ENCODE data around the gene ADAMTSL2.

The ADAMTSL2 gene

GRCh38 chr9:133499892-133500270 is 34.6 kb upstream of the ADAMTSL2 start:
- ATAC-seq = no peak
- DNase-seq = no peak

- ATAC-seq (no peak), DNase-seq (no peak)
Observed at GRCh38 chr9:133502112-133502511, 32.4 kb upstream of the ADAMTSL2 start.

GRCh38 chr9:133505186-133505830 is 29.2 kb upstream of the ADAMTSL2 start:
- ATAC-seq (no peak), DNase-seq (no peak)

GRCh38 chr9:133505901-133506652 is 28.4 kb upstream of the ADAMTSL2 start:
- DNase-seq (no peak), ATAC-seq (no peak)

- DNase-seq = no peak
- ATAC-seq = no peak
Observed at GRCh38 chr9:133506653-133507038, 27.9 kb upstream of the ADAMTSL2 start.

GRCh38 chr9:133507246-133507965 is 27.1 kb upstream of the ADAMTSL2 start:
- DNase-seq (no peak), ATAC-seq (no peak)

GRCh38 chr9:133508046-133508445 is 26.5 kb upstream of the ADAMTSL2 start:
- no peak for DNase-seq
- ATAC-seq = no peak

DNA sequence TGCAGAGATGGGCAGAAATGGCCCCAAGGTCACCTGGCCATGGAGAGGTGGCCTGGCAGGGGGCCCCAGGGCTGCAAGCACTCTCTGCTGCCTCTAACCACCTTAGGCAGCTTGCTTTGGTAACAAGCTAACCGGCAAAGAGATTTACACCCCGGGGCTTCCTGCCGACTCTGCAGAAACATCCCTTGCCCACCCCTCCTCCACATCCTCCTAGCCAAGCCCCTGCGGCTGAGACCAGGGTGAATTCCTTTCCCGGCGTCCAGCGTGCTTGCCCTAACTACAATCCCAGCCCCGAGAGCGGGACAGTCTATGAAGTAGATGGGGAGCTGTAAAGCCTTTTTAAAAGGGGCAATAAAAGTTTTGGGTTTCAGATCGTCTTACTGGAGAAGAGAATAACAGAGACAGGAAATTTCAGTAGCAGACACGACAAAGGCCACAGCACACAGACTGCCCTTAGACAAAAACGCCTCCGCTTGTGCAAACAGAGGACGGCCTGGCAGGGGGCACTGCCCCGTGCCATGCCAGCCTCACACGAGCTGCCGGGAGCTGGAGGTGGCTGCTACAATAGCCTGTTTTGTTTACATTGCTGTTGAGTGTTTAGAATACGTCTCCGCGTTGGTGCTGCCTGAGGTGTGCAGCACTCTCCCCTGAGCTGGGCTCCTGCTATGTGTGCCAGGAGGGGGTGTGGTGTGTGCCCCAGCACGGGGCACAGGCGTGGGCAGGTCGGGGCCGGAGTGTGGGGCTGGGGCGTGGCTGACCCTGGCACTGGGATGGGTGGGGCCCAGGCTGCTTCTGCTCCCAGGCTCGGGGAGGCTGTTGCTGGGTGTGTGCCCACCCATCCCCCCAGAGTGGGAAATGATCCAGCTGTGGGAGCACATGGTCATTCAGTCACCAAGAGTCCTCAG is 25.1 kb upstream of the ADAMTSL2 start:
- ATAC-seq (peak; percentile 44), DNase-seq (peak; percentile 14)

GRCh38 chr9:133510926-133511505 is 23.5 kb upstream of the ADAMTSL2 start:
- DNase-seq (no peak), ATAC-seq (no peak)

GRCh38 chr9:133511607-133512006 is 22.9 kb upstream of the ADAMTSL2 start:
- DNase-seq = no peak
- no peak for ATAC-seq

GRCh38 chr9:133512253-133513213 is 22.0 kb upstream of the ADAMTSL2 start:
- ATAC-seq = no peak
- DNase-seq = no peak

- no peak for ATAC-seq
- no peak for DNase-seq
Observed at GRCh38 chr9:133513214-133514100, 21.0 kb upstream of the ADAMTSL2 start.

DNA sequence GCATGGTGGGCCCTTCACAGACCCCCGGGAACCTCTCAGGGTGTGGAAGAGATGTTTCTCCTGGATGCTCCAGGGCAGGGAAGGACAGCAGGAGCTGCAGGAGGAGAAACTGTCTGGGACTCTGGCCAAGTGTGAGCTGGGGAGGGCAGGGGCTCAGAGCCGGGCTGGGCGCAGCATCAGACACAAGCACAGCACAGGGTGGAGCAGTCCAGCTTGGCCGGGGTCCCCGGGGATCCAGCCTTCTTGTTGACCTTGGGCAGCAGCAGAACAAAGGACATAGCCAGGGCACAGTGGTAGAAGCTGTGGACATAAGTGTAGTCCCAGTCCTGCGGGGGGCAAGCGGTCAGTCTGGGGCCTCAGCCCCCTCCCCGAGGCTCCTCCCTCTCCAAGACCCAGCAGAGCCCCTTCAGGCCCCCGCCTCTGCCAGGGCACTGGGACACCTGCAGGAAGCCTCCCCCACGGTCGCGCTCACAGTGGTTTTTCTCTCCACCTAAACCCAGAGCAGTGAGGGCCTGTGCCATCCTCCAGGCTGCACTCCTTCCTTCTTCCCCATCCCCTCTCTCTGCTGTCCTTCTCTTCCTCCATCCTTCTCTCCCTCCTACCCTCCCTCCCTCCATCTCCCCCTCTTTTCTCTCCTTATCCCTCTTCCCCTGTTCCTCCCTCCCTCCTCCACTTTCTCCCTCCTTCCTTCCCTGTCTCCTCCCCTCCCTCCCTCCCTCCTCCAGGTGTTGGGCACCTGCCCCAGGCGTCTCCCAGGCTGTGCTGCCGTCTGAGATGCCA is 19.9 kb upstream of the ADAMTSL2 start:
- ATAC-seq = no peak

DNA sequence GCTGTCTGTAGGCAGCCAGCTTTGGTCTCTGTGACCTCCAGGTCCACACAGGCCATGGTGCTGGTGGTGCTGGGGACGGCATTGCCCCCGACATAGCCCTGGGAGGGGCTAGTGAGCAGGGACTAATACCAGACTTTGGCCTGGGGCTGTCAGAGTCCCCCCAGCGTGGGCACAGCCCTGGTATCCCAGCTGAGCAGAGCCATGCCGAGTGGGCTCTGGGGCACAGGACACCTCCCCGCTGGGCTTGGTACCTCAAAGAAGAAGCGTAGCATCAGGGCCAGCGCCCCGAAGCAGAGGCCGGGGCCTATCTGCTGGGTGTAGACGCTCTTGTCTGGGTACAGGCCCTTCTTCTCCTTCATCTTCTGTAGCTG is 19.3 kb upstream of the ADAMTSL2 start:
- ATAC-seq (no peak), DNase-seq (no peak)

More for the DNA sequence above, 19.9 kb upstream of the ADAMTSL2 start:
- DNase-seq = no peak

GRCh38 chr9:133515615-133516255 is 18.8 kb upstream of the ADAMTSL2 start:
- no peak for ATAC-seq
- no peak for DNase-seq

GRCh38 chr9:133516256-133516960 is 18.1 kb upstream of the ADAMTSL2 start:
- ATAC-seq = no peak

GRCh38 chr9:133516961-133517350 is 17.5 kb upstream of the ADAMTSL2 start:
- ATAC-seq (no peak), DNase-seq (no peak)

More at GRCh38 chr9:133516256-133516960, 18.1 kb upstream of the ADAMTSL2 start:
- DNase-seq = no peak

DNA sequence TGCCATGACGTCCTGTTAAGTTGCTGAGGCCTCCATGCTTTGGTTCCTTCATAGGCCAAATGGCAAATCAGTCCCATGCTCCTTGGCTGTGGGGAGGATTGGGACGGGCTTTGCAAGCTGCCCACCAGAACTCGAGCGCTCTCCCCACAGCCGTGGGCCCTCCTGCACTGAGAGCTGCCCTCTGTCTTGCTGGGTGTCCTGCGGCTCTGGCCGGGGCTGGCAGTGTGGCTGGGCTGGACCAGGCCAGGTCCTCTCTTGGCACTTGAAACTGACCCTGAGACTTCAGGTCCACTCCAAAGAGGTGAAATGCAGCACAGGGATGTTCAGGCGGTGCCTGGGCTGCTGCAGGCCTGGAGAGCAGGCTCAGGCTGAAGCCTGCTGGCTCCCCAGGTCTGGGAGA is 16.8 kb upstream of the ADAMTSL2 start:
- DNase-seq (no peak), ATAC-seq (no peak)

All from stimulated activated naive CD8-positive, alpha-beta T cell treated with anti-CD3 and anti-CD28 coated beads, Interleukin-15, Interleukin-2, amounts not matched to agents 100 U/mL and 50 U/mL, for 24 hours (primary cell).